GM18508 (cell line): ENCODE results near the gene GATB.

Experiments
- ATAC-seq: cut with Tn5 transposase; IDR thresholded peaks from one replicate; pipeline ENCODE4 v1.9.1; 2021; ENCODE audit warnings: moderate number of reproducible peaks; ENCODE audit not compliant: insufficient read depth, unreplicated experiment

GATB gene

DNA sequence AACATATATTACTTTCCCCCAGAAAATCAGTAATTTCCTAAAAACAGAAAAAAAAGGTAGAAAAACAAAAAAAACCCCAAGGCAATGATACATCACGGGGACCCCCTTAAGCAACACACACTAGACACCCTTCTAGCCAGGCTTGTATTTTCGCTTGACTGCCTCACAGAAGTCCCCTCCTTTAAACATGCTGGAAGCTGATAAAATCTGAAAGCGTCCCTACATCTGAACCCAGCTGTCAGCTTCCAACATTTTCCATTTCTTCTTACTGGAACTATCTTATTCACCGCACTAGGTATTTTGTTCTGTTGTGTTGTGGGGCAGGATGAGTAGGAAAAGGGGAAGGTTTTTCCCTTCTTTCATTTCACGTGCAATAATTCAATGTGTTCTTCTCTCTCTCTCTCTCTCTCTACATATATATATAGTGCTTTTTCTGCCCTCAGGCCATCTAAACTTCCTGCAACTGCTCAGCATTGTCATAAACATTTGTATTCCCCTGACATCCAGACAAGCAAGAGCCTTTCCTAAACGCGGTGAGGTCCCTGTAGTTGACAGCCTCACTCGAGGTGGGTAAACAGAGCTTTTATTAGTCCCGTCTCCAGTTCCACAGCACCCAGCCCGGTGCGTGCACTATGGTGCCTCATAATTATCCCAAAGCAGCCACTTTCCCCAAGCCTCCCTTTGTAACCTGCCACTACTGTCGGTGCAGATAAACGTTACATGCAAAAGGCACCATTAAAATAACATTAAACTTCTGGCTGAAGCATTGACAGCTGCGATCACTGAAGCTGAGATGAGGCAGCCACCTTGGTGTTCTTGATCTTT is 82.5 kb downstream of the GATB start:
- no peak for ATAC-seq

DNA sequence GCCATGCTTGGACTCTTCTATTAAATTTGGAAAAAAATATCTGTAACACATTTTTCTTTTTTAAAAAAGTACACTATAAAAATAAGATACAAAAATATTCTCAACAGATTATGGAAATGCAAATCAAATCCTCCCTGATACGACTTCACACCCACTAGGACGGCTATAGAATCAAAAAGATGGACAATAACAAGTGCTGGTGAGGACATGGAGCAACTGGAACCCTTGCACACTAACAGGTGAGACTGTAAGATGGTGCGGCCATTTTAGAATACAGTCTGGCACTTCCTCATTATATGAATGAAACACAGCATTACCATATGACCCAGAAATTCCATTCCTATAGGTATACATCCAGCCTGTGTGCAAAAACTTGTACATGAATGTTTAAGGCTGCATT is 83.6 kb downstream of the GATB start:
- no peak for ATAC-seq

DNA sequence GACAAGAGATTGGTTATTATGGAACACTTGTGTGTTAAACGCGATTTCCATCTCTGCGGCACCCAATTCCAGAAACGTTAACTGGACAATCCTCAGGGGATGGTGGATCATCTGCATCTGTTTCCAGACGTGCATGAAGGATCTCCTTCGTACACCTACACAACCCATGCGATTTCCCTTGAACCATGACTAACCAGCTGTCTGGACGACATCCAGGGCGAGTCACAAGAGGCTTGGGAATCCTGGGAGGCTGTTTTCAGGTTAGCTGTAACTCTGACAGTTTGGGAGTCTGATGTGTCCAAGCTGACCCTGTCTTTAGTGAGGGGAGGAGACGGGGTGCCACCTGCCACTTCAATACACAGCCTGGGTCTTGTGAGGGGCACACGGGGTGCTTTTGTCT is 84.5 kb downstream of the GATB start:
- no peak for ATAC-seq

DNA sequence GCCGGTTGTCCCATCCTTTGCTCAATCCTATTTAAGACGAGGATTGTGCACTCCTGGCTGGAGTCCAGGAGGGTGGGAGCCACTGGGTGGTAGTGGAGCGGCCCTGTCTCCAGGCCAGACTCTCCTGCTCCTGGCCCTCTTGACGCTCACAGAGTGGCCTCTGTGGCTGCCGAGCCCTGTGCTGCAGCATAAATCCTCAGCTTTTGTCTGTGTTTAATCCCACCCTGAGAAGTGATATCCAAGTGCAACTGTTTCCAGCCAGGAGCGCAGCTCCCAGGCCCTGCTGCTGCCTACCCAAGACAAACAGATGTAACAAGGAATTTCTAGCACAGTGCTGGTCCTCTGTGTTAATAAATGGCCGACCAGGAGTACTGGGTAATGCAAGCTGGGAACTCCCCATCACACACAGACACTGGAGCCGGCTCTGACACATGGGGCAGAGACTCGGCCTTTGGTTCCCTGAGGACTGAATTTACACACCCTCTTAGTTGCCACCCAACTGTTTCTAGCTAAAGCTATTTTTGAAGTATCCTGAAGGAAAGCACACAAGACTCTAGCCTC is 85.3 kb downstream of the GATB start:
- ATAC-seq = no peak

DNA sequence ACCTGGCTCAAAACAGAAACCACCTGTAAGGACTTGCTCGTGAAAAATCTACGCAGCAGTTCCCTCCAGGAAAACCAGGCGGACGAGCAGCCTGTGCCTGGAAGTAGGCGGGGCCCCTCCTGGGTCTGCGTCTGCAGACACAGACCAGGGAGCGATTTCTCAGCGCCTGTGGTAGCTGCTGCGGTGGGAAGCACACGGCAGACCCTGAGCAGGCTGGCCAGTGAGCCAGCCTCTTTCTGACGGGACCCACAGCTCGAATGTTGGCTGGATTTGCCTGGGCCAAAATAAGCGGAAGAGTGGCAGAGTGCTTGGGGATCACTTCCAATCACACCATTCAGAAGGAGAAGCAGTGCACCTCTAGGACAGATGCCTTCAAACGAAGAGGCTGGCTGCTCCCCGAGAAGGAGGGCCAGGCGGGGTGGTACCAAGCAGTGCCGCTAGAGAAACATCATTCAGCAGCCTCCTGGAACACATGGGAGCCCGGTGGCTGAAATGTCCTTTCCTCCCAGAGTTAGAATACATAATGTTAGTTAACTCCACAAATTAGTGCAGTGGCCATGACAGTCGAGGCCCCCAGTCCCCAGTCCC is 85.9 kb downstream of the GATB start:
- no peak for ATAC-seq

DNA sequence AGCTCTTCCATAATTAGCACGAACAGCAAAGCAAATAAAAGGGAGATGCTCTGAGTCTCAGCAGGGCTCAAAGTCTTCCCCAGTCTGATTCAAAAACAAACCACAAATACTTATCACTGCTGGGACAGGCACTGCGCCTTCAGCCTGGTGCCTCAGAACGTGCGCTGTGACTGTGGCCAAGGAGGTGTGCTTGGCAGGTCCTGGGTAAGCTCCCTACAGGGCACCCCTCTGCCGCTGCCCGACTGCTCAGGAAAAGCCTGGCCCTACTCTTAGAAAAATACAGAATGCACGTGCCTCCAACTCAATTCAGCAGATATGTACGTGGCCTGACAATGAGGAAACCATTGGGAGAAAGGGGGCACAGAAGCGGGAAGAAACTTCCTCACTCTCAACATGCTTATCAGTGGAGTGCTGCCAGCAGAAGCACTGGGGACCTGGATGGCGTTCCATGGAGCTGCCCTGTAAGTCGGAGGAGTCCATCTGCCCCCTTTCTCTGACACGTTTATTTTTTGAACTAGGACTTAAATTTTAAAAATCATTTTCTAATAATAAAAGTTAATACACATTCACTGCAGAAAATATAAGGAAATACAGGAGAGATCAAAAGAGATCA is 86.8 kb downstream of the GATB start:
- no peak for ATAC-seq

DNA sequence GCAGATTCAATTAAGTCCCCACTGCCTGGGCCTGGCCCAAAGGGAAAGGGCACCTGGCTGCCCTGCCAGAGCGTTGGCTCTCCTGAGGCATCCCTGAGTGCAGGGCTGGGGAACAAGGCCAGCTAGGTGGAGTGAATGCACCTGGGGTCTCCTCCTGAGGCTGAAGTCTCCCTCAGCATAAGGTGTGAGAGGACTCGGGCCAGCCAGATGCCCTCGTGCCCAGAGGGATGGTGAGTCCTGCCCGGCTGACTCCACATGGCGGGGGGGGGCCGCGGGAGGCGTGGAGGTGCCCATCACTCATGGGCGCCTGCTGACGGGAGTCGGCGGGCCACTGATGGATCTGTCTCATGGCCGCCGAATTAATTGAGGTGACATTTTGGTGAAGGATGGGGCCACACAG is 87.8 kb downstream of the GATB start:
- ATAC-seq = no peak

DNA sequence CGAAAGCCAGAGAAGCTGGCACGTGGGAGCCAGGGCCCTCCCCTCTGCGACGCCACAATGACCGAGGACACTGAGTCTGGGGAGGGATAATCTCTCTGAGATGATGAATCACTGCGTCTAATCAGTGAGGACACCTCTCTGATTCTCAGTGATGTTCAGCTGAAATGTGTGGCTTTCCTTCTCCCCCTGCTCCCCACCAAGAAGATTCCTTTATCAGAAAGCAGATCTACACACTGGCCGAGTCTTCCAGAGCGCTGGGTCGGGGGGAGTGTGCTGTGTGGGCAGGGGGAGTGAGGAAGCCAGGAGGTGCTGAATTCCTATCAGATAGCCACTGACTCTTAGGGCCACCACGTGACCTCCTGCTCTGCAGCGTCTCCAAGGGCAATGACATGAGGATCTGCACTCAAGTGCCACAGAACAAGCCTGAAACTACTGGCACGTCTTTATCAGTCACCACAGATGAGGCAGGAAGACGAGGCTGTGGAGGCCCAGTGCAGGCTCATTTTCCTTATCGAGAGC is 89.2 kb downstream of the GATB start:
- ATAC-seq = no peak

DNA sequence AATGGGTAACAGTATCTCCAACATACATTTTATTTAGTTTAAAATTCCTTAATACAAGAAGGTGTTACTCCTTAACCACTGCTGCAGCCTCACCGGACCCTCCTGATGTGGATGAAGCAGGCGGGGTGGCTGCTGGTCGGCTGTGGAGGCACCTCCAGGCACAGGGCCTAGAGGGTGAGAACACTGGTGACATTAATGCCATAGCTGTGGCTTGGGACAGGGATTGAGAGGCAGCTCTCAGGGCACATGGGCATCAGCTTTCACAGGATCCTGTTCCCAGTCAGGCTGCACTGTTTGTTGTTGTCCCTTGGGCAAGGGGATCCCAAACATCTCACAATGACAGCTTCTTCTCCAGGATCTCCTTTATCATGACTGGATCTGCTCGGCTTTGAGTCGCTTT is 90.0 kb downstream of the GATB start:
- ATAC-seq = no peak

DNA sequence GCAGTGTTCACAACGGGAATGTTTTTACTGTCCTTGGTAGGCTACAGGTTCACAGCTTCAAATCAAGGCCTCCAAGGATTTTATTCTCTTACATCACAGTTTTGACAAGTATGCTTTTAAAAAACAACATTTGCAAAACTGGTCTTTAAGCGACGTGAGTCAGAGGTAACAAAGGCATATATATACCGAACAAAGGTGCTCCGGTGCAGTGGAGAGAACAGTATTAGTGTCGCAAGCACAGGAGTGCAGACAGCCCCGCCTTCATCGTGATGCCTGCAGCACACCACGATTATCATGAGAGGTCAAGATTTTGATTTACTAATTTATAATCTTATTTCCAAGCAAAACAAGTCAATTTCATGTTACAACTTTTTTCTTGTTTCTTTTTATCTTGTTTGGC is 90.8 kb downstream of the GATB start:
- ATAC-seq = no peak

DNA sequence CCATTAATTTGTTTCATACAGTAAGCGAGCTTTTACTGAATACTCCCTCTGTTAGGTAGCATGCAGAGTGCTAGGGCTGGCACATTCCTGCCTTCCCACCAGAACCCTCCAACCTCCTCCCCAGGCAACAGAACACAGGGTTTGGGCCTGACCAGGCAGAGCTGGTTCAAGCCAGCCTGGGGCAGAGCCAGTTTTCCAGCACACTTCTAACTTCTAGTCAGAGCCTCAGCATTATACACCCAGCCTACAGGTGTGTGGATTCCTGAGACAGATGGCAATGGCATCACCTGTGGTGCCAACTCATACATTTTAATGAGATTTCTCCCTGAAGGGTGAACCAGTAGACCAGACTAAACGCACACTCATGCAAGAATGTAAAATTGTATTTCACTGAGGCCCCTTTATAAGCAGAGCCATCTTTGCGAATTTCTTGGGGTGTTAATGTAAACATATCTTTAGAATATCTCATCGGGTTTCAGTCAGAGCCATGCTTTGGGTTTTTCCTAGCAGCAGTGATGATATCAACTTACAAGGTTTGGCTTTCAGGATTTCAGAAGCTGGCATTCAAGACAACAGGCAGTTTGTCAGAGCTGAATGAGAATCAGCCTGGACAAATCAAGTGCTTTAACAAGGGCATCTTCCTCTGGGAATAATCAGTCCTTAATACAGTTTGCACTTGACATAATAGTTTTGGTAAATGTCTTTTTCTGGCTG is 92.0 kb downstream of the GATB start:
- ATAC-seq = no peak

DNA sequence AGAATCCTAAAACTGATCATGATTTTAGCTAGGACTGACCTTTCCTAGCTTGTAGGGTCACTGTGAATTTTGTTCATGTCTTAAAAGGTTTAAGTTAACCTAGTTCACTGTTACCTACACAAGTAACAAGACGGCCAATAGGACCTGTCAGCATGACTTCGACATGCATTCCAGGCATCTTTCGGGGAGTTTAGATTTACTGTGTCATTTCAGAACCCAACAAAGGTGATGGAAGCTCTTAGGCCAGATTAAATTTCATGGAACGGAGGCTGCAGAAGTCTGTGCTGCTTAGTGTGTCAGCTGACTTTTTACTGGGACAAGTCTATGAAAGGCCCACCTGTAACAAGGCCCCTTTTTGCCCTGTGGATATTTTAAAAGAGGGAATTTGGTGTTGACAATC is 93.1 kb downstream of the GATB start:
- no peak for ATAC-seq

DNA sequence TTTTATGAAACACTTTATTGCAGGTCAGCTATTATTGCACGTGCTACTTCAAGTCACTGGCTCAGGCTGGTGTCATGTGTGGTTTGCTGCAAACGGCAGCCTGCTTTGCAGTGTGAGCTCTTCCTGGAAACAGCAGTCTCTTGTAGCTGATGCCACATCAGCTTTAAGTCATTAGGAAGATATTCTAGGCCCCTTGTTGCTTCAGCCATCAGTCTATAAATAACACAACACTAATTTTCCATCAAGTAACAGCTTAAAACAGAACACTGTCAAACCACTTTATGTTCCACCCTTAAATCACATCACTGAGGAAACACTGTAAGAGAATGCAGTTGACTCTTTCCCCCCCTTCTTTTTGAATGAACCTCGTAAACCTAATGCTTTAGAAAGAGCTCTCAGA is 93.8 kb downstream of the GATB start:
- no peak for ATAC-seq

DNA sequence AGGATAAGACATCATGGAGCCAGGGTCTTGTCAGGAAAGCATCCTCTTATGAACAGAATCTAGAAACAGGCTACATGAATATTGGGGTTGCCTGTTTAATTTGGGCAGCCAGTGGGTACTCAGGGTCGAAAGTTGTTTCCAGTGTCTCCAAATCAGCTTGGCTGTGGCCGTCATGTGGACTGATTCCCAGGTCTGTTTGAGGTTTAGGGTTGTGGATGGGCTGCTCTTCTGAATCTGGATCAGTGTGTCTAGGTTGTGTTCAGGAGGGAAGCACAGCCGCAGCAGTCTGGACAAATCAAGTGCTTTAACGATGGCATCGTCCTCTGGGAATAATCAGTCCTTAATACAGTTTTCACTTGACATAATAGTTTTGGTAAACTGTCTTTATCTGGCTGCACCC is 94.3 kb downstream of the GATB start:
- ATAC-seq = no peak

DNA sequence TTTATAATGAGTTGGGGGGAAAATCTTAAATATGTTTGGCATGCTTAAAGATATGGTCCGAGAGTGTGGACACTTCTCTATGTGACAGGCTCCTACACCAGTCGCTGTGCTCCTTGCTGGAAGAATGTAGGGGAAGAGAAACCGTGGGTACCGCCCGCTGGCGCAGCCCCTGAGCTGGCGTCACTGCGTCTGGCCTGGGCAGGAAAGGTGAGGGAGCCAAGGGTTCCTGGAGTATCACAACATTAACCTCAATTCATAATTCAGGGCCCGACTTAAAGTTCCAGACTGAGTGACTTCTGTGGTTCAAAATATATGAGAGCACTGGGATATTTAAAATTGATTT is 95.1 kb downstream of the GATB start:
- ATAC-seq = no peak

DNA sequence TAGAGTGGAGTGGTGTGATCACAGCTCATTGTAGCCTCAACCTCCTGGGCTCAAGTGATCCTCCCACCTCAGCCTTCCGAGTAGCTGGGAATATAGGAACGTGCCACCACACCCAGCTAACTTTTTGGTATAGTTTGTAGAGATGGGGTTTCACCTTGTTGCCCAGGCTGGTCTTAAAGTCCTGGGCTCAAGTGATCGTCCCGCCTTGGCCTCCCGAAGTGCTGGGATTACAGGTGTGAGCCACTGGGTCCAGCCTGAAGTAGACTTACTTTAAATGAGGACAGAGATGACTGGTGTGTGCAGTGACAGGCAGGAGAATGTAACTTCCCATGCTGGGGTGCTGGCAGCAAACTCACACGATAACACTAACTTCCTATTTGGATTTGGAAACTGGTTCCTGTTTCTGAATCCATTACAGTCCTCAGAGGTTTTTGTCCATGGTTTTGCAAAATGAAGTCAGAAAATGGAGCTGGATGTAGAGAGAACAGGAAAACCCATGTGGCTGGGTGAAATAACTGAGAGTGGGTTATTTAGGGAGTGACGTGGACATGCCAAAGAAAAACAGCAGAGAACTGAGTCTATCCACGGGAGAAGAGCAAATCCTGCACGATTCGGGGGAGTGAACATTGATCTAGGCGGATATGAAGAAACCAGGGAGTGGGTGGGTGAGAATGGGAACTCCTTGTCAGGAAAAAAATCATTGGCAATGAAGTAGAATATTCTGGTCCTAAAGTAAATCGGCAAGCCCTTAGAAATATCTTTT is 95.6 kb downstream of the GATB start:
- no peak for ATAC-seq

DNA sequence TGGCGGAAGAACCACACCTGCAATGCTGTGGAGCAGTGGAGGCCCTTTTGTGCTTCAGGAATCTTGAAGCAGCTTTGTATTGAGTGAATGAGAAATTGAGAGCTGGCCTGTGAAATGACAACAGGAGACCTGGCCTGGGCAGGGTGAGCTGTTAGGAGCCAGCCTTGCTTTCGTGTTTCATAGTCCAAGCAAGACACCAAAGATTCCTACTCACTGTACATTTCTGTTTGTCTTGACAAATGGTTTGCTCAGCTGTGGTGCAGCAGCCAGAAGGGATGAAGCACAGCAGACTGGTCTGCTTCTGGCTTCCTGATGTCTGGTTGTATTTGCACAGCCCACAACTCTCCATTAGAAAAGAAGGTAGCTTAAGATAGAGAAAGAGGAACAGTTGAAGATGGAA is 96.5 kb downstream of the GATB start:
- no peak for ATAC-seq

DNA sequence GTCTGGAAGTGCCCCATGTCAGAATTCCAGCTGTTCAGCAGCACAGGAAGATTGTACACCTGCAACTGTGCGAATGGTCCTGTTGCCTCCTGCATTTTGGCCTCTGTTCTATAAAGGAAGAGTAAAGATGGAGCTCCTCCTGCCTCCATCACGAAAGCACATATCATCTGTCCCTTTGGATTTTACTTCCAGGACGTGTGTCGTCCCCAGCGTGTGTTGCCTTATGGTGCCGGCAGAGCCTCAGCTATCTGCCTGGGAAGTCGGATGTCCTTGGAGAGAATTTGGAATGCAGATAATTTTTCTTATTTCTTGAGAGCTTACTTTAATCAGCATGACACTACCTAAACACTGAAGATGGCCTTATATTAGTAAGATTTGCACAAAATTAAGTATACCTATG is 97.7 kb downstream of the GATB start:
- no peak for ATAC-seq

DNA sequence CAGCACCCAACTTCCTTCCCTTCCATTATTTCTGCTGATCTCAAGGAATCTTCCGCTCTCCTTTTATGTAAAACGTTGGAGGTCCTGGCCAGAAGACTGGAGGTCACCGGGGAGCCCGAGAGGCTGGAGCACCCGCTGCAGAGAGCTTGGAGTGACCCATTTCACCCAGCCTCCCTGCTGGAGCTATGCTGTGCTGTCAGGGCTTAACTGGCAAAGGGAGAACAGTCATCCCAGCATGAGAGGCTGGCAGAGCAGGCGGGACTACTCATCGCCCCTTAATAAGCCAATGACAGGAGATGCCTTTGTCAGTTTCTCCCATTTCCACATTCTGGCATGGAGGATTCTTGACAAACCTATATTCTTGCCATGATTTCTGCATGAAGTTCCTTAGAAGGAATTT is 98.9 kb downstream of the GATB start:
- ATAC-seq = no peak

DNA sequence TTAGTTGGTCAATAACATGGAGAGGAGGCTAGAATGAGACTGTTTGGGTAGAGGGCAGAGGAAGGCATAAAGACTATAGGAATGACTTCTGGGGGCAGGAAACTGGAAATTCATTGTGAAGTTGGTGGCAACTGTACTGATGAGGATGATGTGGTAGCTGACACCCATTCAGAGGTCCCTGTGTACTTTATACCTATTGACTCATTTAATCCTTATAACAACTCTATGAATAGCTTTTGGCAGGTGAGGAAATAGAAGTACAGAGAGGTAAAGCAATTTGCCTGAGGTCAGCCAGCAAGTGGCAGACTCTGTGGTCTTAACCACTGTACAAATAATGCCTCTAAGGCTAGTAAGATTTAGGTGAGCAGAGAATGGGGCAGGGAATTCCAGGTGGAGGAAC is 100.1 kb downstream of the GATB start:
- no peak for ATAC-seq
